H1 (cell line): Measurements from ENCODE around the gene TRAF3. TPM values are rescaled to one million over a fixed set of nuclear protein-coding genes. Genes with fewer than 3 reads are reported as not detected.

ENCODE experiments used
- CTCF ChIA-PET: fragments of 300-600 bp; sonication (Branson Sonifier 250); formaldehyde crosslinking; loops from one replicate; lab custom pipeline; 2021; ENCODE audit not compliant: partially characterized antibody; lab: Charles Lee
- POLR2A ChIA-PET: fragments of 300-600 bp; sonication (Branson Sonifier 250); formaldehyde crosslinking; loops from one replicate; lab custom pipeline; 2021; ENCODE audit warnings: inconsistent platforms; ENCODE audit not compliant: partially characterized antibody; lab: Charles Lee
- DNase-seq, 2 experiments: peaks; one replicate each; pipeline versions ENCODE4 v3.0.0 to v3.0.0-alpha.2; 2010 to 2022; ENCODE audit warnings: low spot score in 2 of 2, low read depth in 1 of 2, mixed read lengths in 1 of 2
- FAIRE-seq: peaks from 2 replicates; lab custom pipeline; 2011; peaks lifted over from hg19 to GRCh38; lab: Jason Lieb, UNC
- H2AFZ ChIP-seq: 2 replicates; pipeline ENCODE4 v1.8.1; 2012; ENCODE audit warnings: low read length, inconsistent platforms
- H2AK5ac ChIP-seq: 2 replicates; pipeline ENCODE4 v1.6.1; 2013; ENCODE audit warnings: low read depth, low read length
- H2BK120ac ChIP-seq: replicated peaks from 2 replicates; pipeline ENCODE3; 2013; ENCODE audit warnings: low read depth, low read length, inconsistent platforms
- H2BK12ac ChIP-seq: 2 replicates; pipeline ENCODE4 v1.6.1; 2013; ENCODE audit warnings: low read depth, low read length
- H2BK15ac ChIP-seq: 2 replicates; pipeline ENCODE4 v1.6.1; 2013; ENCODE audit warnings: low read length
- H2BK20ac ChIP-seq: 2 replicates; pipeline ENCODE4 v1.6.1; 2013; ENCODE audit warnings: low read length
- H2BK5ac ChIP-seq: 2 replicates; pipeline ENCODE4 v1.6.1; 2013; ENCODE audit warnings: low read depth, low read length
- H3K14ac ChIP-seq: 2 replicates; pipeline ENCODE4 v1.6.1; 2013; ENCODE audit warnings: inconsistent platforms; ENCODE audit not compliant: insufficient read length
- H3K18ac ChIP-seq: 2 replicates; pipeline ENCODE4 v1.6.1; 2013; ENCODE audit warnings: low read length; ENCODE audit errors: extremely low read depth
- H3K23ac ChIP-seq: 2 replicates; pipeline ENCODE4 v1.6.1; 2013; ENCODE audit warnings: inconsistent platforms; ENCODE audit not compliant: insufficient read length
- H3K23me2 ChIP-seq: 2 replicates; pipeline ENCODE4 v1.6.1; 2013; ENCODE audit warnings: low read depth, low read length
- H3K27ac ChIP-seq: 2 replicates; pipeline ENCODE4 v1.6.1; 2011; ENCODE audit warnings: low read depth, low read length, inconsistent platforms
- H3K27me3 ChIP-seq, 4 experiments: replicated peaks in 1 of 4; 1 replicate in 1 of 4; 2 replicates in 3 of 4; pipeline versions ENCODE4 v1.6.1 to v1.8.1; 2011 to 2013; ENCODE audit warnings: low read length in 3 of 4, mild to moderate bottlenecking in 3 of 4, inconsistent platforms in 2 of 4, mixed read lengths in 2 of 4, moderate library complexity in 1 of 4; ENCODE audit not compliant: control insufficient read depth in 3 of 4, insufficient read depth in 3 of 4; ENCODE audit errors: extremely low read depth in 1 of 4
- H3K36me3 ChIP-seq, 4 experiments: 2 replicates each; pipeline versions ENCODE4 v1.6.1 to v1.8.1; 2011 to 2013; ENCODE audit warnings: mild to moderate bottlenecking in 4 of 4, low read length in 3 of 4, moderate library complexity in 2 of 4, control low read depth in 1 of 4, inconsistent platforms in 1 of 4; ENCODE audit not compliant: insufficient read depth in 4 of 4, control insufficient read depth in 2 of 4
- H3K4ac ChIP-seq: replicated peaks from 2 replicates; pipeline ENCODE3; 2013; ENCODE audit warnings: low read length, low read depth, mixed read lengths, inconsistent platforms; ENCODE audit not compliant: insufficient read length
- H3K4me1 ChIP-seq, 4 experiments: replicated peaks in 1 of 4; 1 replicate in 1 of 4; 2 replicates in 3 of 4; pipeline versions ENCODE4 v1.6.1 to v1.8.1; 2011 to 2013; ENCODE audit warnings: low read length in 3 of 4, inconsistent platforms in 2 of 4, mixed read lengths in 1 of 4; ENCODE audit not compliant: insufficient read depth in 4 of 4, control insufficient read depth in 3 of 4
- H3K4me2 ChIP-seq, 2 experiments: 2 replicates each; pipeline versions ENCODE4 v1.6.1 to v1.8.1; 2011 to 2013; ENCODE audit warnings: low read depth in 2 of 2, low read length in 2 of 2, control low read depth in 1 of 2, inconsistent platforms in 1 of 2, mild to moderate bottlenecking in 1 of 2; ENCODE audit not compliant: insufficient read depth in 1 of 2
- H3K4me3 ChIP-seq, 4 experiments: fragments of 200-600, 300-600 bp in 1 of 4; sonication (generic), shearing (Covaris generic), sonication (Bioruptor Twin) in 1 of 4; 2 replicates each; pipeline versions ENCODE4 v1.5.1 to v1.8.1; 2011 to 2016; ENCODE audit warnings: low read length in 4 of 4, low read depth in 3 of 4, control low read depth in 2 of 4, inconsistent platforms in 2 of 4, mild to moderate bottlenecking in 2 of 4, mixed read lengths in 1 of 4, moderate library complexity in 1 of 4; ENCODE audit not compliant: insufficient read depth in 2 of 4; ENCODE audit errors: extremely low read depth in 1 of 4
- H3K56ac ChIP-seq: replicated peaks from 2 replicates; pipeline ENCODE3; 2013; ENCODE audit warnings: low read depth, mild to moderate bottlenecking, mixed read lengths, low read length, inconsistent platforms; ENCODE audit not compliant: insufficient read length
- H3K79me1 ChIP-seq: 2 replicates; pipeline ENCODE4 v1.6.1; 2013; ENCODE audit warnings: low read depth, low read length, control low read depth
- H3K79me2 ChIP-seq, 2 experiments: 2 replicates each; pipeline versions ENCODE4 v1.6.1 to v1.8.1; 2012 to 2013; ENCODE audit warnings: low read length in 2 of 2, mild to moderate bottlenecking in 2 of 2, inconsistent platforms in 1 of 2; ENCODE audit not compliant: insufficient read depth in 2 of 2, control insufficient read depth in 1 of 2
- H3K9ac ChIP-seq, 4 experiments: replicated peaks in 1 of 4; 1 replicate in 1 of 4; 2 replicates in 3 of 4; pipeline versions ENCODE4 v1.6.1 to v1.8.1; 2011 to 2013; ENCODE audit warnings: low read depth in 3 of 4, low read length in 3 of 4, control low read depth in 2 of 4, mild to moderate bottlenecking in 2 of 4, moderate library complexity in 2 of 4, inconsistent platforms in 1 of 4; ENCODE audit errors: extremely low read depth in 1 of 4
- H3K9me3 ChIP-seq, 2 experiments: 2 replicates each; pipeline versions ENCODE4 v1.6.1 to v1.8.1; 2012 to 2013; ENCODE audit warnings: mild to moderate bottlenecking in 2 of 2, moderate library complexity in 2 of 2, control low read depth in 1 of 2, inconsistent platforms in 1 of 2, low read depth in 1 of 2, low read length in 1 of 2, mixed read lengths in 1 of 2; ENCODE audit not compliant: insufficient read depth in 2 of 2
- H4K20me1 ChIP-seq, 2 experiments: replicated peaks in 1 of 2; 2 replicates each; pipeline versions ENCODE3 to v1.8.1; 2011 to 2013; ENCODE audit warnings: inconsistent platforms in 2 of 2, low read length in 2 of 2, mild to moderate bottlenecking in 1 of 2; ENCODE audit not compliant: insufficient read depth in 2 of 2, control insufficient read depth in 1 of 2
- H4K5ac ChIP-seq: 2 replicates; pipeline ENCODE4 v1.6.1; 2013; ENCODE audit warnings: low read length, low read depth, mixed read lengths, inconsistent platforms; ENCODE audit not compliant: insufficient read length
- H4K8ac ChIP-seq: 2 replicates; pipeline ENCODE4 v1.8.0; 2013; ENCODE audit warnings: mild to moderate bottlenecking, moderate library complexity, low read length, inconsistent platforms; ENCODE audit not compliant: insufficient read depth; ENCODE audit errors: extremely low read depth
- H4K91ac ChIP-seq: replicated peaks from 2 replicates; pipeline ENCODE3; 2013; ENCODE audit warnings: low read length, mixed read lengths, inconsistent platforms; ENCODE audit not compliant: insufficient read length
- SP1 ChIP-seq: IDR thresholded peaks from 2 replicates; pipeline ENCODE4 v1.6.1; 2011; ENCODE audit warnings: low read depth, low read length
- SRF ChIP-seq: IDR thresholded peaks from 2 replicates; pipeline ENCODE4 v1.6.1; 2011; ENCODE audit warnings: mild to moderate bottlenecking, low read depth, low read length, moderate library complexity
- TCF12 ChIP-seq: IDR thresholded peaks from 2 replicates; pipeline ENCODE4 v1.6.1; 2011; ENCODE audit warnings: low read depth, mild to moderate bottlenecking, low read length
- WGBS, 2 experiments: shearing (Covaris generic) in 1 of 2; methylation state at CpG; one replicate each; pipeline versions ENCODE4 v1.1.6 to v1.1.7; 2013 to 2015; ENCODE audit warnings: low lambda C conversion rate in 2 of 2, mixed read lengths in 2 of 2, inconsistent platforms in 1 of 2, low coverage in 1 of 2, missing lambda C conversion rate in 1 of 2; ENCODE audit not compliant: insufficient replicate concordance in 2 of 2, insufficient coverage in 1 of 2, insufficient read length in 1 of 2; ENCODE audit errors: extremely low coverage in 1 of 2, missing lambda C conversion rate in 1 of 2; 5-methylcytosine and 5-hydroxymethylcytosine counted together
- polyA plus RNA-seq, 7 experiments: library from polyadenylated mRNA; depleted of rRNA in 3 of 7; stranded (reverse) in 5 of 7; unstranded in 2 of 7; fragments of >200 nt in 5 of 7; fragments of 200-250 nt in 2 of 7; gene quantifications; 1 replicate in 5 of 7; 2 replicates in 1 of 7; 4 replicates in 1 of 7; pipeline versions ENCODE4 v1.2.1 to v1.2.3, GENCODE V29; 2011 to 2013; ENCODE audit warnings: missing spikeins in 2 of 7, mixed read lengths in 2 of 7
- total RNA-seq: library from RNA; stranded (reverse); fragmentation: NEBNext Ultra II Directional; extraction: Animal tissue kit (Norgen Biotek cat#: 25700); gene quantifications from 2 replicates; pipeline ENCODE4 v1.2.1, GENCODE V29; 2021

TRAF3 gene
- total and polyA plus RNA-seq, 2 of the 8 experiments (the other 6 are each of a cell fraction or from before 2014, with no cell fraction given) = 5.8 to 12.1 TPM

- no peak overlapping the region for H4K5ac ChIP-seq
- WGBS, 2 experiments = 78% methylated on average over 6 of the region's 6 CpGs; no CpG with 5 or more reads in 1 of the 2 experiments
- no peak overlapping the region for H3K4ac ChIP-seq
- no peak overlapping the region for H2BK15ac ChIP-seq
- H3K79me2 ChIP-seq = no peaks in the 10 kb centered on the region
- H4K20me1 ChIP-seq = peaks cover 2 to 3% of the 10 kb centered on the region in 2 experiments
- no peak overlapping the region for H2BK12ac ChIP-seq
- CTCF ChIA-PET = no interaction called here
- H2BK5ac ChIP-seq = no peak overlapping the region
- H2BK20ac ChIP-seq = no peak overlapping the region
- no peak overlapping the region for H2AK5ac ChIP-seq
- H3K27ac ChIP-seq = no peak overlapping the region
- no peaks in the 10 kb centered on the region for H3K23me2 ChIP-seq
- H3K79me1 ChIP-seq = no peaks in the 10 kb centered on the region
- no peak overlapping the region for H2AFZ ChIP-seq
- H4K8ac ChIP-seq = no peak overlapping the region
- POLR2A ChIA-PET = no interaction called here
- H3K4me1 ChIP-seq = no peaks in the 10 kb centered on the region
- TF ChIP-seq TCF12 (no peak), SP1 (no peak), SRF (no peak)
- TF ChIP-seq, all 59 proteins: peak for 0
- no peak overlapping the region for H3K4me2 ChIP-seq
- no peak overlapping the region for H3K23ac ChIP-seq
- H3K9ac ChIP-seq = no peak overlapping the region
- no peak overlapping the region for H3K4me3 ChIP-seq
- no peak overlapping the region for H3K18ac ChIP-seq
- peaks cover 0 to 3% (median 0%) of the 10 kb centered on the region in 4 experiments; a peak in 2 of 8 replicates for H3K36me3 ChIP-seq
- no peak for FAIRE-seq
- H3K14ac ChIP-seq = no peak overlapping the region
- no peak overlapping the region for H2BK120ac ChIP-seq
- no peaks in the 10 kb centered on the region for H3K27me3 ChIP-seq
- no peaks in the 10 kb centered on the region for H3K9me3 ChIP-seq
- H3K56ac ChIP-seq = no peak overlapping the region
- H4K91ac ChIP-seq = no peak overlapping the region
- DNase-seq = no peak
Measured at GRCh38 chr14:102898298-102898697, 121.0 kb downstream of the TRAF3 start.
